GM12864 (cell line): Measurements from ENCODE around the gene CGNL1.
A peak's percentile ranks its signal among the peaks of the same experiment; 100 is the strongest.

Experiments used
- DNase-seq: peaks from one replicate; pipeline ENCODE4 v3.0.0-alpha.2; 2011; ENCODE audit warnings: low read depth
- H3K4me3 ChIP-seq: 2 replicates; pipeline ENCODE4 v1.5.1; 2011; ENCODE audit warnings: mild to moderate bottlenecking, low read depth, low read length, control low read depth
- TF ChIP-seq, protein P1 (sequence below): IDR thresholded peaks from 2 replicates; pipeline ENCODE4 v1.5.1; 2011; ENCODE audit warnings: low read depth, mild to moderate bottlenecking, moderate library complexity, low read length, control low read depth, inconsistent platforms; ENCODE audit errors: missing control alignments

CGNL1 gene

DNA sequence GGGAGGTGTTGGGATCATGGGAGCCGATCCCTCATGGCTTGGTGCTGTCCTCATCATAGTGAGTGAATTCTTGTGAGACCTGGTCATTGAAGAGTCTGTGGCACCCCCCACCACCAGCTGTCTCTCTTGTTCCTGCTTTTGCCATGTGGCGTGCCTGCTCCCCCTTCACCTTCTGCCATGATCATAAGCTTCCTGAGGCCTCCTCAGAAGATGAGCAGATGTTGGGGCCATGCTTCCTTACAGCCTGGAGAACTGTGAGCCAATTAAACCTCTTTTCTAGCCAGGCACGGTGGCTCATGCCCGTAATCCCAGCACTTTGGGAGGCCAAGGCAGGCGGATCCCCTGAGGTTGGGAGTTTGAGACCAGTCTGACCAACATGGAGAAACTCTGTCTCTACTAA lies 37.0 kb upstream of the CGNL1 start:
- DNase-seq, result no peak
- TF ChIP-seq, protein P1, sequence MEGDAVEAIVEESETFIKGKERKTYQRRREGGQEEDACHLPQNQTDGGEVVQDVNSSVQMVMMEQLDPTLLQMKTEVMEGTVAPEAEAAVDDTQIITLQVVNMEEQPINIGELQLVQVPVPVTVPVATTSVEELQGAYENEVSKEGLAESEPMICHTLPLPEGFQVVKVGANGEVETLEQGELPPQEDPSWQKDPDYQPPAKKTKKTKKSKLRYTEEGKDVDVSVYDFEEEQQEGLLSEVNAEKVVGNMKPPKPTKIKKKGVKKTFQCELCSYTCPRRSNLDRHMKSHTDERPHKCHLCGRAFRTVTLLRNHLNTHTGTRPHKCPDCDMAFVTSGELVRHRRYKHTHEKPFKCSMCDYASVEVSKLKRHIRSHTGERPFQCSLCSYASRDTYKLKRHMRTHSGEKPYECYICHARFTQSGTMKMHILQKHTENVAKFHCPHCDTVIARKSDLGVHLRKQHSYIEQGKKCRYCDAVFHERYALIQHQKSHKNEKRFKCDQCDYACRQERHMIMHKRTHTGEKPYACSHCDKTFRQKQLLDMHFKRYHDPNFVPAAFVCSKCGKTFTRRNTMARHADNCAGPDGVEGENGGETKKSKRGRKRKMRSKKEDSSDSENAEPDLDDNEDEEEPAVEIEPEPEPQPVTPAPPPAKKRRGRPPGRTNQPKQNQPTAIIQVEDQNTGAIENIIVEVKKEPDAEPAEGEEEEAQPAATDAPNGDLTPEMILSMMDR, result no peak
- H3K4me3 ChIP-seq, result no peak overlapping the region

DNA sequence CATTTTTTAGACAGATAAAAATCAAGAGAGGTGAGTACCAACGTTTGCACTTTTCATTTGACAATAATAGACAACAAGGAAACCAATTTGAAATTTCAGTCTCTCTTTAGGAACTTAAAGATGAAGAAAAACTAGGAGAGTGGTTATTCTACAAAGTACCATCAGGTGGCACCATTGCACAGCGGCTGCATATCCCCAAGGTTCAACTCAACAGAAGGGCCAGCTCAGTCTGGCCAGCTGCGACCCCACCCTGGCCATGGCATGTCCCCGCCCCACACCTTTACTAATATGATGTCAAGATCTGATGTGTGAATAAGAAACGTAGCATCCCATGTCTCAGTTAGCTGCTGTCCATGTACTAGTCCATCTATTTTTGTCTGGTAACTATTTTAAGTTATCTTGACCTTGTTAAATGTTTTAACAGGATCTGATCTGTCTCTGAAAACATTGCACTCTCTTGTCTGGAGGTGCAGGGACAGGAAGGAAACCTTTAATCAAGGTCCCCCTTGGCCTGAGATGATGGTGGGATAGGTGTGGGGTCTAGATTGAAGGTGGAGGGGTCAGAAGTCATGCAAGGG lies 35.5 kb upstream of the CGNL1 start:
- TF ChIP-seq, protein P1, result peak; percentile 82
- peak; percentile 19 for DNase-seq

DNA sequence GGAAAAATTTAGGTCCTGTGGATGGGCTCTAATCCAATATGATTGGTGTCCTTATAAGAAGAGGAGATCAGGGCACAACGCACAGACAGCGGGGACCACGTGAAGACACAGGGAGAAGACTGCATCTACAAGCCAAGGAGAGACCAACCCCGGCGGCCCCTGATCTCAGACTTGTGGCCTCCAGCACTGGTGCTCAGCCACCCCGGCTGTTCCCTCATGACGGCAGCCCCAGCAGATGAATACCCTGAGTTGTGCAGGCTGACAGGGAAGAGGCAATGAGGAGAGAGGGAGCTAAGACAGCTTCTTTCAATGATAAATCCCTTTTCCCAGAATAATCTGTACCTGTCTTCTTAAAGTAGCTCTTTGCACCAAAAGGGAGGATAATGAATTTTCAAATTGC lies 33.3 kb upstream of the CGNL1 start:
- no peak overlapping the region for H3K4me3 ChIP-seq
- TF ChIP-seq, protein P1, result no peak
- no peak for DNase-seq

More for the DNA sequence above, 35.5 kb upstream of the CGNL1 start:
- no peak overlapping the region for H3K4me3 ChIP-seq

DNA sequence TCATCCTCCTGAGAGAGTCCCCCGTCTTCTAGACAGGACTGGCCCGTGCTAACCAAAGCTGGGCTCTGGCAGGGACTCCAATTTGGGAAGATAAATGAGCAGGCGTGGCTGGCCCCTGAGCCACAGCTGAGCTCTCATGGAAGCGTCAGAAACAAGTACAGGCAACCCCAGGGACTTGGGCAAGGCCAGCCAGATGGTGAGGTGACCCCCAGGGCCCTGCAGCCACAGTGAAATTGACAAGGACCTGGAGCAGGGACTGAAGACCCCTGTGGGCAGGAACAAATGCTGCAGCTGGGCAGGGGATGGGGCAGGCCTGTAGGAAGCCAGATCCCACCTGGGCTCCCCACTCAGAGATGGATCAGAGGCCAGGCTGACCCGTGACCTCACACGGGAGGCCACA lies 32.8 kb upstream of the CGNL1 start:
- TF ChIP-seq, protein P1, result no peak
- DNase-seq, result no peak
- H3K4me3 ChIP-seq, result no peak overlapping the region

DNA sequence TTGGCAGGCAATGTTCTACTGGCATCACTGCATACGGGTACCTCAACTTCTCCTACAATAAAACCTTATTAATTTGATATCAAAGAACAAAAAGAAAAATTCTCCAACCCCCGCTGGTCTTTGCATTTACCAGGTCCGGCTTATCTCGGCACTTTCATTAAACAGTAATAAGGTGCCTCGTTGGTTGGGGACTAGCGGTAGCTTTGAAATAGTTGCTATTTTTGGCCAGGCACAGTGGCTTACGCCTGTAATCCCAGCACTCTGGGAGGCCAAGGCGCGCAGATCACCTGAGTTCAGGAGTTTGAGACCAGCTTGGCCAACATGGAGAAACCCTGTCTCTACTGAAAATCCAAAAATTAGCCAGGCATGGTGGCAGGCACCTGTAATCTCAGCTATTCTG lies 32.0 kb upstream of the CGNL1 start:
- no peak overlapping the region for H3K4me3 ChIP-seq
- TF ChIP-seq, protein P1, result no peak
- no peak for DNase-seq

DNA sequence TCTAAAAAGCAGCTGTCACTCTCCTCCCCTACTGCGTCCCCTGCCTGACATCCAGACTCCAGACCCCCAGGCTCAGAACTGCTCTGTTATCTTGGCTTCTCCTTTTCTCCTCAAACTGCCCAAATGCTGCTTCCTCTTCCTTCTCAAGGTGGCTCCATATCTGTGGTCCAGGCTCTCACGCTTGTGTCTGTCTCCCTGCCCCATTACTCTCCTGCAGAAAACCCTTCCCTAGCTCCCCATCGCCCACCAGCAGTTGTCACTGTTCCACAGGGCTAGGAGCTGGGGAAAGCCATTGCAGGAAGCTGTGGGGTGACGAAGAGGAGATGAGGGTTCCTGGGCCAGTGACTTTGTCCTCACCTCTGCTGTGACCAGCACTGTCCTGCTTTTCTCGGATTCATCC lies 30.7 kb upstream of the CGNL1 start:
- no peak overlapping the region for H3K4me3 ChIP-seq
- TF ChIP-seq, protein P1, result no peak
- DNase-seq, result no peak

DNA sequence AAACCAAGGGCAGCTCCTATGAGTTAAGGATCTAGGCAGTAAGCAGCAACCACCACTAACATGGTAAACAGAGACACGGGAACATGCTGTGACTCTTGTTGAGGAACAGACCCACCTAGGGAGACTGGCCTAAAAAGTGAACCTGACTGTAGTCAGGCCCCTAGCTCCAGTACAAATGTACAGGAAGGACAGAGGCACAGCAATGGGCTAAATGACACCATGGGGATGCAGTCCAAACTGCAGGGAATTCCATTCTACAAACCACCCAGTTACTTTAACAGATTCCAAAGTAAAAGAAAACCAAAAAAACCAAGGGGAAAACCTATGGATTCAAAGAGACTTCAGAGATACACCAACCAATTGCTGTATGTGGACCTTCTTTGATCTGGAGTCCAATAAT lies 28.2 kb upstream of the CGNL1 start:
- no peak overlapping the region for H3K4me3 ChIP-seq
- no peak for DNase-seq
- TF ChIP-seq, protein P1, result no peak
